Breast epithelium (tissue), 3 donors: ENCODE results near the gene TSHZ1.

ENCODE experiments used
- POLR2A ChIP-seq: fragments of 450-650 bp; IDR thresholded peaks from one replicate; pipeline ENCODE4 v1.6.1; 2016; ENCODE audit warnings: antibody characterized with exemption, mild to moderate bottlenecking, moderate library complexity
- POLR2AphosphoS5 ChIP-seq, 3 donors: sonication (generic); formaldehyde crosslinking; IDR thresholded peaks; one replicate each; pipeline ENCODE4 v1.6.1; 2017; ENCODE audit warnings: antibody characterized with exemption in 3 of 3
- TF ChIP-seq, protein P1 (sequence below), 3 donors: fragments of 450-650 bp; IDR thresholded peaks; one replicate each; pipeline ENCODE4 v1.5.1; 2016 to 2017; ENCODE audit warnings: antibody characterized with exemption in 3 of 3, mild to moderate bottlenecking in 3 of 3, moderate library complexity in 3 of 3

DNA sequence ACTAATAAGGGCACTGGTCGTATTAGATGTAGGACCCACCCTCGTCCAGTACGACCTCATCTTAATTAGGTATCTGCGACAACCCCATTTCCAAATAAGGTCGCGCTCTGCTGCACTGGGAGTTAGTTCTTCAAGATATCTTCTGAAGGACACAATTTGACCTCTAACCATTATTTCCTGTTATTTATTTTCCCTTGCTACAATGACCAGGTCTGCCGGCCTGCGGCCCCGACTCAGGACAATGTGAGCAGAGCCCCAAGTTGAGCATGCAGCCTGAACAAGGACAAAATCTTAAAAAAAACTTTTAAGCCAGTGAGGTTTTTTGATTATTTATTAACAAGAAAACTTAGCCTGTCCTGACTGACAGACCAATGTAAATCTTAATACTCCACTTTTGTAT, 109.3 kb downstream of the TSHZ1 start:
- TF ChIP-seq, protein P1, sequence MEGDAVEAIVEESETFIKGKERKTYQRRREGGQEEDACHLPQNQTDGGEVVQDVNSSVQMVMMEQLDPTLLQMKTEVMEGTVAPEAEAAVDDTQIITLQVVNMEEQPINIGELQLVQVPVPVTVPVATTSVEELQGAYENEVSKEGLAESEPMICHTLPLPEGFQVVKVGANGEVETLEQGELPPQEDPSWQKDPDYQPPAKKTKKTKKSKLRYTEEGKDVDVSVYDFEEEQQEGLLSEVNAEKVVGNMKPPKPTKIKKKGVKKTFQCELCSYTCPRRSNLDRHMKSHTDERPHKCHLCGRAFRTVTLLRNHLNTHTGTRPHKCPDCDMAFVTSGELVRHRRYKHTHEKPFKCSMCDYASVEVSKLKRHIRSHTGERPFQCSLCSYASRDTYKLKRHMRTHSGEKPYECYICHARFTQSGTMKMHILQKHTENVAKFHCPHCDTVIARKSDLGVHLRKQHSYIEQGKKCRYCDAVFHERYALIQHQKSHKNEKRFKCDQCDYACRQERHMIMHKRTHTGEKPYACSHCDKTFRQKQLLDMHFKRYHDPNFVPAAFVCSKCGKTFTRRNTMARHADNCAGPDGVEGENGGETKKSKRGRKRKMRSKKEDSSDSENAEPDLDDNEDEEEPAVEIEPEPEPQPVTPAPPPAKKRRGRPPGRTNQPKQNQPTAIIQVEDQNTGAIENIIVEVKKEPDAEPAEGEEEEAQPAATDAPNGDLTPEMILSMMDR (IDR thresholded peaks at IDR 0.05): no peak
- TF ChIP-seq POLR2A: no peak
- no peak for TF ChIP-seq POLR2AphosphoS5 (IDR thresholded peaks at IDR 0.05)
